Measurements from ENCODE around the gene TRIM72. TPM values are rescaled to one million over a fixed set of nuclear protein-coding genes. Genes with fewer than 3 reads are reported as not detected.

The TRIM72 gene
- total and polyA plus RNA-seq, 2 of the 4 experiments (the other 2 are of a cell fraction), result not detected

GRCh38 chr16:31186930-31187807, 26.8 kb upstream of the TRIM72 start:
- H3K4ac ChIP-seq (ENCODE audit: low read depth, low read length), result no peak overlapping the region
- H3K18ac ChIP-seq (ENCODE audit: low read depth, low read length), result no peak overlapping the region
- peaks cover 6% of the 10 kb centered on the region; the same call in 1 of the 2 replicates for H3K9me1 ChIP-seq (ENCODE audit: insufficient read depth, low read length)
- ChIA-PET CTCF (interaction anchor here (0.8 kb wide), 1 partner anchor 10 kb away, joined by 3 read pairs; no protein-coding TSS in a partner anchor), POLR2A (ENCODE audit: unreplicated experiment) (no interaction called here)
- H3K27me3 ChIP-seq (ENCODE audit: control insufficient read depth, insufficient read depth, low read length), result no peaks in the 10 kb centered on the region
- no peak overlapping the region for H3K9ac ChIP-seq (ENCODE audit: low read depth, low read length)
- no peak overlapping the region for H2BK120ac ChIP-seq (ENCODE audit: low read depth, low read length)
- H2AK9ac ChIP-seq (replicated peaks; ENCODE audit: low read depth, low read length, poor library complexity), result no peak overlapping the region
- ATAC-seq (ENCODE audit: low read depth) (no peak), DNase-seq (no peak)
- no peak overlapping the region for H4K91ac ChIP-seq (ENCODE audit: insufficient read depth, low read depth, low read length)
- no peak overlapping the region for H3K4me2 ChIP-seq (ENCODE audit: low read depth, low read length)
- H3K4me3 ChIP-seq (ENCODE audit: insufficient read depth, low read depth, low read length), result no peak overlapping the region
- peaks cover 55 to 88% of the 10 kb centered on the region in 2 experiments for H3K79me1 ChIP-seq (ENCODE audit: low read depth in 1 of 2, low read length in 2 of 2)
- H2BK20ac ChIP-seq (ENCODE audit: low read depth, low read length), result no peak overlapping the region
- H3K9me3 ChIP-seq (ENCODE audit: control insufficient read depth, insufficient read depth, low read length), result no peaks in the 10 kb centered on the region
- H4K8ac ChIP-seq (ENCODE audit: low read depth in 2 of 2, low read length in 2 of 2), result no peak overlapping the region; a peak in 1 of 4 replicates
- no peak overlapping the region for H2AK5ac ChIP-seq (ENCODE audit: low read depth, low read length)
- no TSS peak for BruUV-seq (replicated peaks)
- H3K4me1 ChIP-seq (ENCODE audit: control insufficient read depth, insufficient read depth, low read length), result peaks cover 5% of the 10 kb centered on the region; the same call in 1 of the 2 replicates
- H3K36me3 ChIP-seq (ENCODE audit: control insufficient read depth, insufficient read depth, low read length), result peaks cover 90% of the 10 kb centered on the region
- dilution Hi-C loops (cut with HindIII; ENCODE audit: low sequenced_read_pairs, unreplicated experiment) (no loop called here), intact Hi-C loops (cut with micrococcal nuclease) (loop anchor here (10.0 kb wide), 1 partner anchor 688 kb away; the partner anchor contains the start of gene ZNF267), in situ Hi-C loops (cut with MboI; ENCODE audit: low sequenced_read_pairs) (no loop called here)
- no peak overlapping the region for H2AFZ ChIP-seq (replicated peaks; ENCODE audit: low read length, poor library complexity)
- WGBS, 2 experiments (ENCODE audit: extremely low coverage in 2 of 2, insufficient read length in 1 of 2), result 90% methylated on average over 5 of the region's 10 CpGs; no CpG with 5 or more reads in 1 of the 2 experiments
- H2BK5ac ChIP-seq (ENCODE audit: low read depth, low read length, poor library complexity, severe bottlenecking), result no peak overlapping the region
- H4K20me1 ChIP-seq (ENCODE audit: insufficient read depth, low read length), result peaks cover 92% of the 10 kb centered on the region
- no peak overlapping the region for H3K27ac ChIP-seq (ENCODE audit: insufficient read depth, low read length)
- no peak overlapping the region for H3K56ac ChIP-seq (ENCODE audit: extremely low read depth, insufficient read depth, low read length)
- no peak for TF ChIP-seq CEBPB (IDR thresholded peaks at IDR 0.05; ENCODE audit: low read depth, low read length)
- TF ChIP-seq, protein P1, sequence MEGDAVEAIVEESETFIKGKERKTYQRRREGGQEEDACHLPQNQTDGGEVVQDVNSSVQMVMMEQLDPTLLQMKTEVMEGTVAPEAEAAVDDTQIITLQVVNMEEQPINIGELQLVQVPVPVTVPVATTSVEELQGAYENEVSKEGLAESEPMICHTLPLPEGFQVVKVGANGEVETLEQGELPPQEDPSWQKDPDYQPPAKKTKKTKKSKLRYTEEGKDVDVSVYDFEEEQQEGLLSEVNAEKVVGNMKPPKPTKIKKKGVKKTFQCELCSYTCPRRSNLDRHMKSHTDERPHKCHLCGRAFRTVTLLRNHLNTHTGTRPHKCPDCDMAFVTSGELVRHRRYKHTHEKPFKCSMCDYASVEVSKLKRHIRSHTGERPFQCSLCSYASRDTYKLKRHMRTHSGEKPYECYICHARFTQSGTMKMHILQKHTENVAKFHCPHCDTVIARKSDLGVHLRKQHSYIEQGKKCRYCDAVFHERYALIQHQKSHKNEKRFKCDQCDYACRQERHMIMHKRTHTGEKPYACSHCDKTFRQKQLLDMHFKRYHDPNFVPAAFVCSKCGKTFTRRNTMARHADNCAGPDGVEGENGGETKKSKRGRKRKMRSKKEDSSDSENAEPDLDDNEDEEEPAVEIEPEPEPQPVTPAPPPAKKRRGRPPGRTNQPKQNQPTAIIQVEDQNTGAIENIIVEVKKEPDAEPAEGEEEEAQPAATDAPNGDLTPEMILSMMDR (conservative IDR thresholded peaks at IDR 0.05; ENCODE audit: low read depth, low read length), result no peak
- no peak for TF ChIP-seq BHLHE40 (IDR thresholded peaks at IDR 0.05; ENCODE audit: low read depth, low read length)
- TF ChIP-seq RAD21 (IDR thresholded peaks at IDR 0.05; ENCODE audit: low read length), result no peak
- TF ChIP-seq POLR2A (IDR thresholded peaks at IDR 0.05; ENCODE audit: low read depth, low read length), result no peak
- no peak for TF ChIP-seq MAZ (IDR thresholded peaks at IDR 0.05; ENCODE audit: borderline replicate concordance, low read depth, low read length)
- TF ChIP-seq USF2 (IDR thresholded peaks at IDR 0.05; ENCODE audit: low read depth, low read length), result no peak
- no peak for TF ChIP-seq FOS (IDR thresholded peaks at IDR 0.05; ENCODE audit: low read depth, low read length)
- no peak for TF ChIP-seq RFX5 (IDR thresholded peaks at IDR 0.05; ENCODE audit: low read depth, low read length)
- no peak for TF ChIP-seq CHD1 (IDR thresholded peaks at IDR 0.05; ENCODE audit: low read depth, low read length)
- no peak for TF ChIP-seq NFE2L2 (IDR thresholded peaks at IDR 0.05; ENCODE audit: low read depth, low read length)
- TF ChIP-seq RCOR1 (IDR thresholded peaks at IDR 0.05; ENCODE audit: insufficient replicate concordance, low read length), result no peak
- H3K14ac ChIP-seq (replicated peaks; ENCODE audit: low read depth, low read length), result no peak overlapping the region
- 0 out of 2 replicates have a peak overlapping the region, but pooled peaks have one; percentile 10 for H3K23ac ChIP-seq (ENCODE audit: low read depth, low read length)
- no peak overlapping the region for H4K5ac ChIP-seq (ENCODE audit: low read depth, low read length)
- no peak overlapping the region for H2BK15ac ChIP-seq (ENCODE audit: low read depth, low read length)
